ENCODE measurements around the gene RETREG1. TPM values are rescaled to one million over a fixed set of nuclear protein-coding genes. Genes with fewer than 3 reads are reported as not detected.

The RETREG1 gene
- total and polyA plus RNA-seq, 8 donors, result 1.9 to 26.0 (median 2.5) TPM

DNA sequence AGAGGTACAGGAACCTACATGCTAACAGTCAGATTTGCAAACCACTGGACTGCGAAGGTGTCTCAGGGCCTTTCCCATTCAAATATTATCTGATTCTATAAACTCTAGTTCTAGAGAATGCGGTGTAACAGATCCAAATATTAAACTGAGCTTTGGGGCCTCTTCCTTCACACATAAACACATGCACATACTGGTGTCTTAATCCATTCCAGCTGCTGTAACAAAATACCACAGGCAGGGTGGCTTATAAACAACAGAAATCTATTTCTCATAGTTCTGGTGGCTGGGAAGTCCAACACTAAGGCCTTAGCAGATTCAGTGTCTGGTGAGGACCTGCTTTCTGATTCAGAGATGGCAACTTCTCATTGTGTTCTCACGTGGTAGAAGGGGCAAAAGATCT is 30.2 kb downstream of the RETREG1 start:
- no peak for ATAC-seq
- no peaks in the 10 kb centered on the region for H3K27me3 ChIP-seq
- intact Hi-C loops (cut with DNase I), result no loop called here
- TF ChIP-seq, protein P1, sequence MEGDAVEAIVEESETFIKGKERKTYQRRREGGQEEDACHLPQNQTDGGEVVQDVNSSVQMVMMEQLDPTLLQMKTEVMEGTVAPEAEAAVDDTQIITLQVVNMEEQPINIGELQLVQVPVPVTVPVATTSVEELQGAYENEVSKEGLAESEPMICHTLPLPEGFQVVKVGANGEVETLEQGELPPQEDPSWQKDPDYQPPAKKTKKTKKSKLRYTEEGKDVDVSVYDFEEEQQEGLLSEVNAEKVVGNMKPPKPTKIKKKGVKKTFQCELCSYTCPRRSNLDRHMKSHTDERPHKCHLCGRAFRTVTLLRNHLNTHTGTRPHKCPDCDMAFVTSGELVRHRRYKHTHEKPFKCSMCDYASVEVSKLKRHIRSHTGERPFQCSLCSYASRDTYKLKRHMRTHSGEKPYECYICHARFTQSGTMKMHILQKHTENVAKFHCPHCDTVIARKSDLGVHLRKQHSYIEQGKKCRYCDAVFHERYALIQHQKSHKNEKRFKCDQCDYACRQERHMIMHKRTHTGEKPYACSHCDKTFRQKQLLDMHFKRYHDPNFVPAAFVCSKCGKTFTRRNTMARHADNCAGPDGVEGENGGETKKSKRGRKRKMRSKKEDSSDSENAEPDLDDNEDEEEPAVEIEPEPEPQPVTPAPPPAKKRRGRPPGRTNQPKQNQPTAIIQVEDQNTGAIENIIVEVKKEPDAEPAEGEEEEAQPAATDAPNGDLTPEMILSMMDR (IDR thresholded peaks at IDR 0.05), result no peak
- H3K4me3 ChIP-seq, result no peak overlapping the region
- H3K4me1 ChIP-seq, result no peaks in the 10 kb centered on the region
- no peaks in the 10 kb centered on the region for H3K9me3 ChIP-seq
- no peaks in the 10 kb centered on the region for H3K36me3 ChIP-seq
- H3K27ac ChIP-seq, result no peak overlapping the region
- no peak for DNase-seq

DNA sequence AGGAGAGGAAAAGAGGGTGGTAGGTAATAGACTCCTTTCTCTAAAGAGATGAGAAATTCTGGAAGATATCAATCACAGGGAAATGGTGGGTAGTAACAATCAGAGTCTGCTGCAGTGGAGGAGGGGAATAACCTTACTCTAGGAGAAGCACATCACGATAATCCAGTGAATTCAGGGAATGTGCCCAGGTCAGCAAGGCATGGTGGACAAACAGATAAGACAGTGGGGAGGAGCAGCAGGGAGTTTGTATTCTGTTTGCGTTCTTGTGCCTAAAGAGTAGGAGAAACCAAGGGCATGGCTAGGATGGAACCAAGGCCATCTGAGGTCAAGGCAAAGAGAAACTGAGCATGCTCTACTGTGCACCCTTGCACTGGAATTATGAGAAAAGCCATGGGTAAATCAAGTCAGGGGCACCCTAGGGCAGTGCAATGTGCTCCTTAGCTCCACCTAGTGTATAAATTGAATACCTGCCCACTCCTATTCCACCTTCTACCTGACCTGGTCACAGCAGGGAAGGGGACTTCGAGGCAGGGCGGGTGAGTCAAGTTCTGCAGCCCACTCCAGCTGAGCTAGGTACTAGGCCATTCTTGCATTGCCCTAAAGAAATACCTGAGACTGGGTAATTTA is 31.6 kb downstream of the RETREG1 start:
- peak; percentile 60 for ATAC-seq
- no peaks in the 10 kb centered on the region for H3K36me3 ChIP-seq
- no peaks in the 10 kb centered on the region for H3K9me3 ChIP-seq
- no peak for DNase-seq
- intact Hi-C loops (cut with DNase I), result no loop called here
- H3K27ac ChIP-seq, result no peak overlapping the region
- H3K4me3 ChIP-seq, result no peak overlapping the region
- no peaks in the 10 kb centered on the region for H3K4me1 ChIP-seq
- TF ChIP-seq, protein P1 (IDR thresholded peaks at IDR 0.05), result peak in 1 of 2 donors; percentile 15
- no peaks in the 10 kb centered on the region for H3K27me3 ChIP-seq

DNA sequence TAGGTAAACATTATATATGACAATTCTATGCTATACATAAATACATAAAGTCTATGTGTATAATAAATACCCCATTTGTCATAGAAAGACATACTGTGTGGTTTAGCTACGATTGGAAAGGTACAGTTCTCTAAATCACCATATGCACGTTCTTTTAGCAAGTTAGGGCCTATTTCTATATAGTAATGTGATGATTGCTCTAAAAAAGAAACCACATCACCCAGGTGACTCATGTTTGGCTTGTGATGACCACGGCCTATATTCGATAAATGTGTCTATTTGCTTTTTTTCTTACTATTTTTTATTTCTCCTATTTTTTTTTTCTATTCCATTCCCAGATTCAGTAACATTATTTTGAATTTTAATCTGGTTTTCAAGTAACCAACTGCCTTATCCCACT is 34.7 kb downstream of the RETREG1 start:
- Histone ChIP-seq H3K4me3 (no peak overlapping the region), H3K27me3 (no peaks in the 10 kb centered on the region), H3K4me1 (no peaks in the 10 kb centered on the region), H3K9me3 (no peaks in the 10 kb centered on the region), H3K36me3 (no peaks in the 10 kb centered on the region), H3K27ac (no peak overlapping the region)
- ATAC-seq, result no peak
- DNase-seq, result no peak
- intact Hi-C loops (cut with DNase I), result no loop called here
- TF ChIP-seq, protein P1 (IDR thresholded peaks at IDR 0.05), result no peak

DNA sequence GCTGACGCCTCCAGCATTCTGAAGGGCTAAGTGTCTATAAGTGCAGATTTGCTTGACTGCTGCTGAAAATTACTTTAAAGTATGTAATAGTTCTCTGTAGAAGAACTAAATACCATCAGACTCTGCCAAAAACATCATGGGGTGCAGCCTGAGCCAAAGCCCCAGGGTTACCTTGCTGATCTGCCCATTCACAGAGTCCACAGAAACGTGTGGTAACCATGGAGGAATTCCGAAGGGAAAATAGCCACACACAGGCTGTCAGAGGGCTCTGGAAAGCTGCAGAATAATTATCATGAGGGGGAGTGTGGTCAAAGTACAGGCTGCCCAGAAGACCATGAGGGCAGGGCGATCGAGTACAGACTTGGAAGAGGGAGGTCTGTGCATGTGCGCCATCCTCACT is 36.4 kb downstream of the RETREG1 start:
- intact Hi-C loops (cut with DNase I), result no loop called here
- H3K36me3 ChIP-seq, result no peaks in the 10 kb centered on the region
- TF ChIP-seq, protein P1 (IDR thresholded peaks at IDR 0.05), result no peak
- no peak overlapping the region for H3K27ac ChIP-seq
- H3K4me1 ChIP-seq, result no peaks in the 10 kb centered on the region
- no peak for DNase-seq
- no peak for ATAC-seq
- no peaks in the 10 kb centered on the region for H3K9me3 ChIP-seq
- no peaks in the 10 kb centered on the region for H3K27me3 ChIP-seq
- H3K4me3 ChIP-seq, result no peak overlapping the region

DNA sequence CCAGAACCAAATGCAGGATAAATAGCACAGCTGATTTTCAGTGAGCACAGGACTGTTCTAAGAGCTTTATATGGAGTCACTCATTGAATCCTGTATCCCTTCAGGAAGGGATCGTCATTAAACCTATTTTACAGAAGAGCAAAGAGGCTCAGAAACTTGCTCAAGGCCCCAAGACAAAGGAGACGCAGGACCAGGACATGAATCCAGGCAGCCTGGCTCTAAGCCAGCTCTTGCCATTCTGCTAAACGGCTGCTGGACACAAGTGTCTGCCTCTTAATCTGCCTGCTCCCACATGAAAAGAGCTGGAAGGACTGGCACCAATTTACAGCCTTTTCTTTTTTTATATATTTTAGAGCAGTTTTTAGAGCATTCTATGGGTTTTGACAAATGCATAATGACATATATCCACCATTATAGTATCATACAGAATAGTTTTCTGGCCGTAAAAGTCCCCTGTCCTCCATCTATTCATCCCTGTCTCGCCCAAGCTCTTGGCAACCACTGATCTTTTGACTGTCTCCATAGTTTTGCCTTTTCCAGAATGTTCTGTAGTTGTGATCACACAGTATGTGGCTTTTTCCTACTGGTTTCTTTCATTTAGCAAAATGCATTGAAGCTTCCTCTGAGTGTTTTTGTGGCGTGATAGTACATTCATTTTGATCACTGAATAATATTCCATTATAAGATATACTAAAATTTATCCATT is 37.5 kb downstream of the RETREG1 start:
- H3K27ac ChIP-seq, result no peak overlapping the region
- no peaks in the 10 kb centered on the region for H3K4me1 ChIP-seq
- H3K27me3 ChIP-seq, result no peaks in the 10 kb centered on the region
- DNase-seq (peak in 1 of 4 donors; percentile 11), ATAC-seq (no peak)
- no peaks in the 10 kb centered on the region for H3K36me3 ChIP-seq
- intact Hi-C loops (cut with DNase I), result no loop called here
- no peak overlapping the region for H3K4me3 ChIP-seq
- no peaks in the 10 kb centered on the region for H3K9me3 ChIP-seq
- TF ChIP-seq, protein P1 (IDR thresholded peaks at IDR 0.05), result no peak

Measured in left lung (tissue), 10 donors.